Measurements from ENCODE around the gene E2F7.

E2F7 gene

DNA sequence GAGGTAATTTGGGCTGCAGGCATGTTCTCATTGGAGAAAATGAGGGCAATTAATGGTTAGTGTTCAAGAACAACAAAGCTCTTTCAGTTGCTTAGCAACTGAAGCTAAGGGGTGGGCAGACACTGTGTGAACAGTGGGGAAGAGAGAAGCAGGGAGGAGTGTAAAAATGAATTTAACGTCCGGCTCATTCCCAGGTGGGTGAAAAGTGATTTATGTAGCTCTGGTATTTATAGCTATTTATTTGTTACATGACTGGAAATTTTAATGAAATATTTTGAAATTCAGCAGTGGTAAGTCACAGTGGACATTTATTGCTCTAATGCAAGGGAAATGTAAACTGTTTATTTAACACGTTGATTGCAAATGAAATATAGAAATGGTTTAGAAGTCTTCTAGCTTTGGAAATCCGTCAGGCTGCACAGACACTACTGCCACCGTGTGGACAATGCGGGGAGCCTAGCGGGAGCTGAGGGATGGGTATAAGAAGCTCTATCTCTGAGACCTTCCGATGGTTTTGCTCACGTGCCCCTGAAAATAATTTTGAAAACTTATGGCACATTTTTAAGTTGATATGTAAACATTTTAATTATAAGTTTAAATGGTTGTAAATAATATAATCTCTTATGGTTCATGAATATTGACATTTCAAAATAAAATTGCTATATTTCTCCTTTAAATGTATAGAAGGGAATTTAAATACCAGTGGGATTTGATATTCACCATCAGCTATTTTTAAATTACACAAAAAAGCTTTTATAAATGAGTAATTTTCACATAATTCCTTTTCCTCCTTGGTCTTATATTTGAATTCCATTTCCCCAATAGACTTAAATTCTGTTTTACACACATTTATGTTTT lies 54.4 kb downstream of the E2F7 start:
- DNase-seq, result no peak

DNA sequence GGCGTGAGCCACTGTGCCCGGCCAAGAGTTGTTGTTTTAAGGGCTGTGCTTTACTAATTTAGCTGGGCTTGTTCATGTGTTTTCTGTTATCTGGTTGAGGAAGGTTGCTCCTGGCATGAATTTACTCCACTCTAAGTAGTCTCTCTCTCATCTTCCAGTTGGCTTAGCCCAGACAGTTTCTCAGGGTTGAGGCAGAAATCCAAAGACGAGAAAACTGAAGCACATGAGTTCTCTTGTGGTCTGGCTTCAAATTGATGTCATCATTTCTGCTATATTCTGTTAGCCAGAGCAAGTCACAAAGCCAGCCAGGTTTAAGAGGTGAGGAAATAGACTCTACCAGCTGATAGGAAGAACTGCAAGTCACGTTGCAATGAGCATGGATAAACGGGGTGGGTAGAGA lies 57.9 kb downstream of the E2F7 start:
- no peak for DNase-seq

DNA sequence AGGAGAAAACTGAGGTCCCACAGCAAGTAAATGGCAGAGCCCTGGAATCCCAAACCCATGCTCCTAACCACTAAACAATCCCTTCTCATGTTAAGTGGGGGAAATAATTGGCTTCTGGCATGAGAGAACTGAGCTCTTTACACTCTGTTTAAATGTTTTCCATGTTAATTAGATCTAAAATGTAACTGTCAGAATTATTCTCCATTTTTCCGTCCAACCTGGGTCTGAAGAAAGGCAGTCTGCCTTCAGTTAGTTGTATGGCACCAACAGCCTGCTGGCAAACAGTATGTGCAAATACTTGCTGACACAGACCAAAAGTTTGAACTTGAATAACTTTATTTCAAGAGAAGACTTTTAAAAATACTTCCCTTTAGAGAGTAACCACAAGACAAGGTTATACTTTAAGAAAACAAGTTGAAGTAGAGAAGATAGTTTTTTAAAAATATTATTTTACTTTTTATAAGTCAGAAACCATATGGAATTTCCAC lies 59.7 kb downstream of the E2F7 start:
- no peak for DNase-seq

DNA sequence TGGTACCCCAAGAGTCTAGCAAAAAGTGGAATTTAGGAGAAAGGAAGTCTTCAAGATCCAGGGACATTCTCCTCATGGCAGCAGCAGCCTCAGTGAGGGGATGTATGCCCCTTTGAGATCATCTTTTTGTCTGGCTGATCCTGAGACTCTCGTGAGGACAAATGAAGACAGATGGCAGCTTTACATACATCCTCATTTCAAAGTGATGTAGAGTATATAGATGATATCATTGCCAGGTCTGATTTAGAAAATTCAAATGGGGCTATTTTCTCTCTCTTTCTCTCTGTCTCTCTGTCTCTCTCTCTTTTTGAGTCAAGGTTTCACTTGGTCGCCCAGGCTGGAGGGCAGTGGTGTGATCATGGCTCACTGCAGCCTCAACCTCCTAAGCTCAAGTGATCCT lies 61.5 kb downstream of the E2F7 start:
- no peak for DNase-seq

DNA sequence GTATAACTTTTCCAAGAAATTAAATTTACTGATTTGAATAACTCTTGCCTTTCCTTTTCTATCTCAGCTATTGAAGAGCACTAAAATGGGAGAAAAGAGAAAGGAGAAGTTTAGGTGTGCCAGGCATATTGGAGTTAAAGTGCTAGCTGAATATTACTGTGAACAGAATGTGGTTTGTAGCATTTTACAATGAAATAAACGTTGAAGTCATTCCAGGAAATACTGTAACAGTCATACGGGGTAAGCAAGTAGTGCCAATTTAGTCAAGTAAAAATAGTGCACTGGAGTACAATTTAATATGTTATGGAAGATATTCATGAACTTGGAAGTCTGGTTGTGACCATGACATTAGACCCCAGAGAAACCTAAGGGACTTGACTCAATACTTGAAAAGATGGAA lies 62.1 kb downstream of the E2F7 start:
- no peak for DNase-seq

DNA sequence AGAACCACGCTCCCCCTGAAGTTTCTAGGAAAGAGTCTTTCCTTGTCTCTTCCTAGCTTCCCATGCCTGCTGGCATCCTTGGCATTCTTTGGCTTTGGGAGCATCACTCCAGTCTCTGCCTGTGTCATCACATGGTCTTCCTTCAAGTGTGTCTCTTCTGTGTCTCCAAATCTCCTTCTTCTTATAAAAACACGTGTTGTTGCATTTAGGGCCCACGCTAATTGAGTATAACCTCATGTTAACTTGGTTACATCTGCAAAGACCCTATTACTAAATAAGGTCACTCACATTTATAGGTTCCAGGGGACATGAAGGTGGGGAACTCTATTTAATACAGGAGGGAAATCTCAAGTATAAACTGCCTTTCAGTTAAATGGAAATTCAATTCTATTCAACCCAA lies 63.0 kb downstream of the E2F7 start:
- DNase-seq, result no peak

DNA sequence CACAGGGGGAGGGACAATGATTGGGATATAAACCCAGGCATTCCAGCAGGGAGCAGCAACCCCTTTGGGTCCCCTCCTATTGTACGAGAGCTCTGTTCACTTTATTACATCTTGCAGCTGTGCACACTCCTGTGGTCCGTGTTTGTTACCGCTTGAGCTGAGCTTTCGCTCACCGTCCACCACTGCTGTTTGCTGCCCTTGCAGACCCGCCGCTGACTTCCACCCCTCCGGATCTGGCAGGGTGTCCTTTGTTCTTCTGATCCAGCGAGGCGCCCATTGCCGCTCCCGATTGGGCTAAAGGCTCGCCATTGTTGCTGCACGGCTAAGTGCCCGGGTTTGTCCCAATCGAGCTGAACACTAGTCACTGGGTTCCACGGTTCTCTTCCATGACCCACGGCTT lies 64.1 kb downstream of the E2F7 start:
- DNase-seq, result no peak

DNA sequence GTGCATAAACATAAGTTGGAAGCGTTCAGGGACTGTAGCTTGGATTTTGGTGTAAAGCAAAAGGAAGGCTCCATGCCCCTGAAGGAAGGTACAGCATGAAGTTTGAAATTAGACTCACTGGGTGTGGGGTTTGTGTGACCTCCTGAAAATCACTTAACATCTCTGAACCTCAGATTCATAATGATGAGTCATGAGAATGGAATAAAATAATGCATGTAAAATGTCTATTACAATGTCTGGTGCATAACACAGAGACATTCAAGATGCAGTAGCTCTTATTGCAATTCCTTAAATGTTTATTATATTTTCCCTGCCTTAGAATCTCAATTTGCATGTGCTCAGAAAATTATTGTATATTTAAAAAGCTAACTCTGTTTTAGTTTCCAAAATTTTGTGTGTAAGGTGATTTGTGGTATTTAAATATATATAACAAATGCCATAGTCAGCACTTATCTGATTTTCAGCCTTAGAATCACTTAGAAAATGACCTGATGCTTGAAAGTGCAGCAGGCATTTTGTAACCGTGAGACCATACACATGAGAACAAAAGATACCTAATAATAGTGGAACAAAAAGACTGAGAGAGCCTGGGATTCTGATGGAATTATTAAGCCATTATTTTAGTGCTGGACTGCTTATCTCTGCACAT lies 66.3 kb downstream of the E2F7 start:
- no peak for DNase-seq

DNA sequence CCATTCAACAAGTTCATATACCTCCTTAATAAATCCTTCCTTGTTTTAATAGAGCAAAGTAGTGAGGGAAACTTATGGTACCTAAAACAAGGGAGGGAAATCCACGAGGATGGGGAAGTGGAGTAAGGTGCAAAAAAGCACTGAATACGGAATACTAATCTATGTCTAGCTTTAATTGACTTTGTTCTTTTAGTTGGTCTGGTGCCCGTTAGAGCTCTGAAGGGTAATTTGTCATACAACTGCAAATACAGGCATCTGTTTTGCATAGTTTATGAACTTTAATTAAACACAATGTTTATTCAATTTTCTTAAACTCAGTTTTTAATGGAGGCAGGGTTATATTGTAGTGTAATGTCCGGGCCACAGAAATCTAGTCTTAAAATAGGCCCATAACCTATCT lies 67.0 kb downstream of the E2F7 start:
- DNase-seq, result no peak

DNA sequence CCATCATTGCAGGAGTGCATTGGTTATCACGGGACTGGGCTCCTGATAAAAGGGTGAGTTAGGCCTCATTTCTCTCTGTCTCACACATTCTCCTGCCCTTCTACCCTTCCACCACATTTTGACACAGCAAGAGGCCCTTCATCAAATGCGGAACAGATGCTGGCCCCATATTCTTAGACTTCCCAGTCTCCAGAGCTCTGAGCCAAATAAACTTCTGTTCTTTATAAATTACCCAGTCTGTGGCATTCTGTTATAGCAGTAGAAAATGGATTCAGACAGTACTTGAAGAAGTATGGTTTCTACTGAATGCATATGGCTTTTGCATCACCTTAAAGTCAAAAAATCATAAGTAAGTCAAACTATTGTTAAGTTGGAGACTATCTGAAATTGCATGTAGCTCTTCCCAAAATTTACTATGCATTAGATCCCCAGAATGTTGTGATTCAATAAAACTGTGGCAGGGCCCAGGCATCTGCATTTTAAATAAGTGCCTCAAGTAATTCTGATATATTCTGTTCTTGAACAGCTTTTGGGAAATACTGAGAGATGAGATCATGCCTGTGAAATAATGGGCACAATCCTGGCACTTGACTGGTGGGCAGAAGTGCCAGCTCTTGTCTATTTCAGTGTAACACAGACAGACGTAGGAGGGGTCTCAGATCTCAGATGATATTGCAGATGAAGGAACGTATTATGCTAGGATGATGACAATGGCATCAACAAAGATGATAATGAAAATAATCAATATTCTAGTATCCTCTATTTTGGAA lies 68.2 kb downstream of the E2F7 start:
- no peak for DNase-seq

DNA sequence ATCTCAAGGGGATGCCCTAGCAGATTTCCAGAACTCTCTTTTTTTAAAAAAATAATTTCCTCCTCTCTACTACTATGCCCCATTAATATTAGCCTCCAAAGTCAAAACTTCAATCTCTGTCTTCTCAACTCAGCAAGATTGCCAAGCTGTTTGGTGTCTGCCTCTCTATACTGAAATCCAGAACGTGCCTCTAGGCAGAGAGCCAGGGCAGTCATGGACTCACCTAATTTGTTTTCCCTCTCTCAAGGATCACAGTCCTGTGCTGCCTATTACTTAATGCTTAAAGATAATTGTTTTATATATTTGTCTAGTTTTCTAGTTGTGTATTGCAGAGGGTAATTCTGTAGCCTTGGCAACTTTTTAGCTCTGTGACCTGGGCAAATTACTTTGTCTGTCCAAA lies 74.7 kb downstream of the E2F7 start:
- no peak for DNase-seq

DNA sequence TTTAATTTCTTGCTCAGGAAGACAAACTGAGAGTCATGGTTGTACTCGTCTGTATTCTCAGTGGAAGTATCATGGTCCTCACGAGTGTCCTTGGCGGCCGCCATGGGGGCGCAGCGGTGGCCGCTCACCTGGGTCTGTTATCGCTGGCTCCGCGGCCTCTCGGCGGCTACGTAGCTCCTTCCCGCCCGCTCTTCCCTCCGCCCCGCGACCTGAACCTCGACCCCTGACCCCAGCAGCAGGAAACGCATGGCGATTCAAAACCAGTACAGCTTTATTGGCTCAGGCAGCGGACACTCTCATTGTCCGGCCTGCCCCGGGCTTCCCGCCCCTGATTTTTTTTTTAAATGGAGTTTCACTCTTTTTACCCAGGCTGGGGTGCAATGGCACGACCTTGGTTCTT lies 80.8 kb downstream of the E2F7 start:
- DNase-seq, result no peak

DNA sequence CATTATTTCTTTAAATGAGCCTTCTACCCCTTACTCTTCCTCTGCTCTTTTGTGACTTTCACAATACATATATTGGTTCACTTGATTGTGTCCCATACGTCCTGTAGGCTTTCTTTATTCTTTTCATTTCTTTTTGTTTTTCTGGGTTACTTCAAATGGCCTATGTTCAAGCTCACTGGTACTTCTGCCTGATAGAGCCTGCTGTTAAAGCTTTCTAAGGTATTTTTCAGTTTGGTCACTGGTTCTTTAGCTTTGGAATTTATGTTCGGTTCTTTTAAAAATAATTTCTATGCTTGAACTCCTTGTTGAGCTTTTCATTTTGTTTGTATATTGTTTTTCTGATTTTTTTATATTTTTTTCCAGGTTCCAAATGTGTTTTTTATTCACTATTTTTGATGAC lies 81.9 kb downstream of the E2F7 start:
- no peak for DNase-seq

DNA sequence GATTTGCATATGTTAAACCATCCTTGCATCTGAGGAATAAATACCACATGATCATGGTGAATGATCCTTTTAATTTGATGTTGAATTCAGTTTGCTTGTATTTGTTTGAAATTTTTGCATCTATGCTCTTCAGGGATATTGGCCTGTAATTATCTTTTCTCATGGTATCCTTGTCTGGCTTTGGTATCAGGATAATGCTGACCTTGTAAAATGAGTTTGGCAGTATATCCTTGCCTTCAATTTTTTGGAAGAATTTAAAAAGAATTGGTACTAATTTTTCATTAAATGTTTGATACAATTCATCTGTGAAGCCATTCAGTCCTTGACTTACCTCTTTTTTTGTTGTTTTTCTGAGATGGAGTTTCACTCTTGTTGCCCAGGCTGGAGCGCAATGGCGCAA lies 85.2 kb downstream of the E2F7 start:
- DNase-seq, result no peak

DNA sequence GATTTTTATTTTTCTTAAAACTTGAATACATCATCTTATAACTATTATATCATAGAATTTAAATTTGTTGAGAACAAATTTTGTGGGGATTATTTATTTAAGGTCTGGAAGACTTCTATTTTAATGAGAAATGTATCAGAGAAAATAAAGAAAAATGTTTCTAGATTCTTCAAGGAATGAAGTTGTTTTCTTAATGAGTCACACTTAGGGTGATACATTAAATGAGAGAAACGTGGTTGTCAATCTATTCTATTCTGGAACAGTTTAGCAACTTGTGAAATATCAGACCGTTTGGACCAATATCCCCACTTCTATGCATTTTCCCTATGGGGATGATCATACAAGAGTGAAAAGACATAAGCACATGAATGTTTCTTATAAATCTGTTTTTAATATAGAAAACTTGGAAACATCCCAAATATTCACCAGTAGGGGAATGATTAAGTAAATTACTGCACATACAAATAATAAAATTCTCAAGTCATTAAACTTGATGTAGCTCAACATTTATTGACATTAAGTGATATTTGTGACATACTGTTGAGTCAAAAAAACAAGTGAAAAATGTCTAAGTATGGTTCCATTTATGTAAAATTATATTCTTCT lies 88.5 kb downstream of the E2F7 start:
- DNase-seq, result no peak
